Ovary (tissue), 9 donors: ENCODE measurements around the gene CD7. TPM values are rescaled to one million over a fixed set of nuclear protein-coding genes. Genes with fewer than 3 reads are reported as not detected.

Source experiments
- DNase-seq, 5 donors: peaks; one replicate each; pipeline ENCODE4 v3.0.0-alpha.2; 2019 to 2020
- H3K27ac ChIP-seq, 2 donors: fragments of 200-600 bp; one replicate each; pipeline versions ENCODE4 v1.5.1 to v1.8.0; 2019 to 2022
- H3K27me3 ChIP-seq: fragments of 200-600 bp; one replicate; pipeline ENCODE4 v1.8.0; 2022
- H3K36me3 ChIP-seq: fragments of 200-600 bp; sonication (generic); one replicate; pipeline ENCODE4 v1.5.1; 2019
- H3K4me1 ChIP-seq: one replicate; pipeline ENCODE4 v1.8.1; 2013; ENCODE audit warnings: mild to moderate bottlenecking, moderate library complexity; ENCODE audit not compliant: insufficient read depth
- H3K4me3 ChIP-seq: fragments of 200-600 bp; sonication (generic); one replicate; pipeline ENCODE4 v1.5.1; 2017
- H3K9me3 ChIP-seq, 2 donors: fragments of 200-600 bp in 1 of 2; sonication (generic) in 1 of 2; one replicate each; pipeline versions ENCODE4 v1.5.1 to v1.8.1; 2013 to 2019; ENCODE audit warnings: mild to moderate bottlenecking in 1 of 2, moderate library complexity in 1 of 2
- EP300 ChIP-seq: sonication (generic); formaldehyde crosslinking; IDR thresholded peaks from one replicate; pipeline ENCODE4 v1.6.1; 2017; ENCODE audit warnings: antibody characterized with exemption
- POLR2A ChIP-seq: fragments of 450-650 bp; IDR thresholded peaks from one replicate; pipeline ENCODE4 v1.6.1; 2017; ENCODE audit warnings: antibody characterized with exemption, mild to moderate bottlenecking, moderate library complexity
- WGBS, 3 donors: extraction: QIAGEN DNeasy Blood & Tissue Kit in 1 of 3; methylation state at CpG; one replicate each; pipeline versions ENCODE4 v1.1.5 to v1.1.7; 2013 to 2017; 5-methylcytosine and 5-hydroxymethylcytosine counted together
- intact Hi-C, 4 donors: fragments of 100-400 bp; cut with DNase I; formaldehyde crosslinking; loops; one replicate each; pipeline versions ENCODE4 v1.11.0 to v1.15.1; 2022 to 2023
- polyA plus RNA-seq, 2 donors: library from polyadenylated mRNA; stranded (reverse); fragments of 200-250 nt in 1 of 2; fragments of 350-450 nt in 1 of 2; fragmentation: Illumina TruSeq in 1 of 2; extraction: RNeasy Lipid Tissue Mini Kit (QIAGEN cat#74804) in 1 of 2; gene quantifications; one replicate each; pipeline ENCODE4 v1.2.3, GENCODE V29; 2013 to 2014
- total RNA-seq, 7 donors: library from RNA; depleted of rRNA in 2 of 7; stranded (reverse); fragments of >200 nt in 2 of 7; fragmentation: NEBNext Ultra II Directional in 3 of 7; extraction: Animal tissue kit (Norgen Biotek cat#: 25700) in 3 of 7; gene quantifications; one replicate each; pipeline versions ENCODE4 v1.1.0 to v1.2.4, GENCODE V29; 2016 to 2023
- TF ChIP-seq, protein P1 (sequence below), 3 donors: fragments of 450-650 bp in 2 of 3; fragments of 200-600 bp in 1 of 3; IDR thresholded peaks; one replicate each; pipeline versions ENCODE4 v1.5.1 to v1.8.0; 2016 to 2022; ENCODE audit warnings: antibody characterized with exemption in 3 of 3, mild to moderate bottlenecking in 1 of 3
- donor health status: DM: no; HTN: no; CAD: no; lungs with moderate emphysema.
- donor health status: DM: no; HTN: no; CAD: no.
- donor health status: Bipolar disorder and iron deficiency.
- donor health status: DM: yes; HTN: yes; CAD: no.
- donor health status: DM: no; HTN: no; CAD: no.
- donor health status: DM: yes; HTN: yes; CAD: no.

The CD7 gene
- total and polyA plus RNA-seq, 9 donors, result 0.48 to 1.3 (median 1.1) TPM; not detected in 3

DNA sequence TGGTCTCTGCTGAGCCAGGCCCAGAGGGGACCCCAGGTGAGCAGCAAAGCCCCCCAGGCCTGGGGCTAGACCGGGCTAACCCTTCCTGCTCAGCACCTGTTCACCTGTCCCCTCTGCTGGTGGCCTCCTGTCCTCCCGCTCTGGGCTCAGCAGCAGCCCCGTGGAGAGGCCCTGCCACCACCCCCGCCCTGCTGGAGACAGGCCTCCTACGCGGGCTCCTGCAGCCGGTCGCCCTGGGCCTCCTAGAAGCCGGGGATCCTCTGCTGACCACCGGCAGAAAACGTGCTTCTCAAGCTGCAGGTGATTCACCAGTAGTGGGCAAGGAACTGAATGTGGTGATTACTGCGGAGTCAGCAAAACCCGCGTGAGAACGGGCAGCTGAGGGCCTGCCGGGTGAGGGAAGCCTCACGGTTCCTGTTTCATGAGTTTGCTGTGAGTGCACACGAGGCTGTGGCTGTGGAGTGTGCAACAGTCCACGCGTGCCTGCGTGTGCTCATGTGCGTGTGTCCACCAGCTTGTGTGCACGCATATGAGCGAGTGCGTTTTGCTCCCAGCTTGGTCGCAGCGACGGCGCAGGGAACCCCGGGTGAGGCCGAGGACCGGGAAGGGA is 15.4 kb upstream of the CD7 start:
- peak in 4 of 5 donors; percentile 41 to 56 (median 46) for DNase-seq
- Histone ChIP-seq H3K4me3 (peak overlapping the region; percentile 59), H3K4me1 (peaks cover 22% of the 10 kb centered on the region), H3K36me3 (no peaks in the 10 kb centered on the region), H3K27me3 (no peaks in the 10 kb centered on the region), H3K27ac (no peak overlapping the region), H3K9me3 (no peaks in the 10 kb centered on the region)
- intact Hi-C loops, result no loop called here
- TF ChIP-seq, protein P1, sequence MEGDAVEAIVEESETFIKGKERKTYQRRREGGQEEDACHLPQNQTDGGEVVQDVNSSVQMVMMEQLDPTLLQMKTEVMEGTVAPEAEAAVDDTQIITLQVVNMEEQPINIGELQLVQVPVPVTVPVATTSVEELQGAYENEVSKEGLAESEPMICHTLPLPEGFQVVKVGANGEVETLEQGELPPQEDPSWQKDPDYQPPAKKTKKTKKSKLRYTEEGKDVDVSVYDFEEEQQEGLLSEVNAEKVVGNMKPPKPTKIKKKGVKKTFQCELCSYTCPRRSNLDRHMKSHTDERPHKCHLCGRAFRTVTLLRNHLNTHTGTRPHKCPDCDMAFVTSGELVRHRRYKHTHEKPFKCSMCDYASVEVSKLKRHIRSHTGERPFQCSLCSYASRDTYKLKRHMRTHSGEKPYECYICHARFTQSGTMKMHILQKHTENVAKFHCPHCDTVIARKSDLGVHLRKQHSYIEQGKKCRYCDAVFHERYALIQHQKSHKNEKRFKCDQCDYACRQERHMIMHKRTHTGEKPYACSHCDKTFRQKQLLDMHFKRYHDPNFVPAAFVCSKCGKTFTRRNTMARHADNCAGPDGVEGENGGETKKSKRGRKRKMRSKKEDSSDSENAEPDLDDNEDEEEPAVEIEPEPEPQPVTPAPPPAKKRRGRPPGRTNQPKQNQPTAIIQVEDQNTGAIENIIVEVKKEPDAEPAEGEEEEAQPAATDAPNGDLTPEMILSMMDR (IDR thresholded peaks at IDR 0.05), result no peak
- TF ChIP-seq EP300, result no peak
- no peak for TF ChIP-seq POLR2A
- 14 to 17% (median 16%) methylated on average over 30 to 32 of the region's 32 CpGs for WGBS, 3 donors

- H3K9me3 ChIP-seq, result no peaks in the 10 kb centered on the region
- peaks cover 22% of the 10 kb centered on the region for H3K4me1 ChIP-seq
- DNase-seq, result peak in 1 of 5 donors; percentile 24
- H3K27ac ChIP-seq, result no peak overlapping the region
- no peaks in the 10 kb centered on the region for H3K36me3 ChIP-seq
- intact Hi-C loops, result no loop called here
- no peak overlapping the region for H3K4me3 ChIP-seq
- no peaks in the 10 kb centered on the region for H3K27me3 ChIP-seq
- TF ChIP-seq, protein P1 (IDR thresholded peaks at IDR 0.05), result no peak
- TF ChIP-seq EP300 (no peak), POLR2A (no peak)
- WGBS, 3 donors, result 90 to 94% (median 91%) methylated on average over 25 of the region's 25 CpGs
These were observed 14.0 kb upstream of the CD7 start for GRCh38 chr17:82331345-82331939.

DNA sequence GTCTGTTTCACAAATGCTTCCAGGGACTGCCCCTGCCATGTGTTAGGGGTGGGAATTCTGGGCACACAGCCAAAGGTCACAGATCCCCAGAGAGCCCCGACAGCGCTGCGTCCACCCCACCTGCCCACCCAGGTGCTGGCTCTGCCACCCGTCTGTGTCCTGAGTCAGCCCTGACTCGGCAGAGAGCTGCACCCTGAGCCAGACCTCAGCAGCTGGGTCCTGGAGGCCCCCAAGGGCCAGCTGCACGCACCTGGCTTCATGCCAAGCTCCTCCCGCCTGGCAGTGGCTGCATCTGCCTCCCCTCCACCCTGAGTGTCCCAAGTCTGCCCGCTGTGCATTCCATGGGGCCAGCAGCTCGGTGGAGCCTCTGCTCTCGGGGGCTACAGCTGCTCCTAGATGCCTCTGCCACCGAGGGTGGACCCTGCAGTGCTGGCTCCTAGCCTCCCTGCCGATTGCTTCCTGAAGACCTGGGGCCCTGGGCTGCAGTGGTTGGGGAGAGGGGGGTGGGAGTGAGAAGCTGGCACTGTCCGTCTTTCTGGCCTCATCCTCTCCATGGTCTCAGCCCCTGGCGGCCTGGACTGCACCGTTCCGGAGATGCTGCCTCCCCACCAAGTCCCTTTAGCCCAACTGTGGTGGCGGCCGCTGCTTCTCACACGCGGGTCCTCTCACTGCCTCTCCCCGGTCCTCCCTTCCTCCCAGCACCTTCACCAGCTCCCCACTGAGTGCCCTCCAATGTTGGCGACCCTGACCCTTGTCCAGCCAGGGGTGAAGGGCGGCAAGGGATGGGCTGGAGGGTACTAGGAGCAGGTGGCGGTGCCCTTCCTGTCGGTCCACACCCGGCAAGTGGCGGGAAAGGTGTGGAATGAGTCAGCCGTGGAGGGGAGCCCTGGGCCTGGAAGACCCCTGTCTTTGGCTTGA is 13.2 kb upstream of the CD7 start:
- intact Hi-C loops, result no loop called here

More for the DNA sequence above, 13.2 kb upstream of the CD7 start:
- WGBS, 3 donors, result 36 to 44% (median 38%) methylated on average over 28 of the region's 28 CpGs
- DNase-seq, result peak in 4 of 5 donors; percentile 62 to 78 (median 70)
- Histone ChIP-seq H3K27me3 (no peaks in the 10 kb centered on the region), H3K9me3 (no peaks in the 10 kb centered on the region), H3K4me1 (peaks cover 22% of the 10 kb centered on the region), H3K36me3 (no peaks in the 10 kb centered on the region), H3K4me3 (no peak overlapping the region), H3K27ac (no peak overlapping the region)
- no peak for TF ChIP-seq EP300
- no peak for TF ChIP-seq POLR2A
- TF ChIP-seq, protein P1 (IDR thresholded peaks at IDR 0.05), result no peak
